Lower leg skin (tissue), 3 donors: ENCODE data around the gene AMIGO1.

Source experiments
- CTCF ChIP-seq, 3 donors: fragments of 450-650 bp; IDR thresholded peaks; one replicate each; pipeline ENCODE4 v1.5.1; 2016; ENCODE audit warnings: antibody characterized with exemption in 3 of 3, mild to moderate bottlenecking in 3 of 3, moderate library complexity in 2 of 3
- POLR2A ChIP-seq, 2 donors: fragments of 450-650 bp; IDR thresholded peaks; one replicate each; pipeline ENCODE4 v1.6.1; 2016 to 2017; ENCODE audit warnings: antibody characterized with exemption in 2 of 2, mild to moderate bottlenecking in 1 of 2, moderate library complexity in 1 of 2

- TF ChIP-seq CTCF (IDR thresholded peaks at IDR 0.05) (no peak), POLR2A (IDR thresholded peaks at IDR 0.05) (no peak)
Observed at GRCh38 chr1:109468903-109469302, 40.6 kb downstream of the AMIGO1 start.
